OCI-LY1 (cell line): Measurements from ENCODE around the gene SNTG2.

ENCODE experiments used
- EZH2 ChIP-seq: fragments of 200-600 bp; sonication (generic), shearing (Covaris generic); IDR thresholded peaks from 2 replicates; pipeline ENCODE4 v1.8.0; 2017; ENCODE audit warnings: borderline replicate concordance, mixed run types, mild to moderate bottlenecking, antibody characterized with exemption, low read length, moderate library complexity, mixed read lengths
- TF ChIP-seq, protein P1 (sequence below): fragments of 200-600 bp; sonication (generic), shearing (Covaris generic); IDR thresholded peaks from 2 replicates; pipeline ENCODE4 v1.5.1; 2017; ENCODE audit warnings: mild to moderate bottlenecking, antibody characterized with exemption, low read length, moderate library complexity, mixed read lengths

DNA sequence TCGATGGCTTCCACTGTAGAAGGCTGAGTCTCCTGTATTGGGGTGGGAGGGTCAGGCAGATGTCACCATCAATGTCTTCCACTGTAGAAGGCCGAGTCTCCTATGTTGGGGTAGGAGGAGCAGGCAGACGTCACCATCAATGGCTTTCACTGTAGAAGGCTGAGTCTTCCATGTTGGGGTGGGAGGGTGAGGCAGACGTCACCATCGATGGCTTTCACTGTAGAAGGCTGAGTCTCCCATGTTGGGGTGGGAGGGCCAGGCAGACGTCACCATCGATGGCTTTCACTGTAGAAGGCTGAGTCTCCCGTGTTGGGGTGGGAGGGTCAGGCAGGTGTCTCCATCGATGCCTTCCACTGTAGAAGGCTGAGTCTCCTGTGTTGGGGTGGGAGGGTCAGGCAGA, 345.1 kb downstream of the SNTG2 start:
- TF ChIP-seq, protein P1, sequence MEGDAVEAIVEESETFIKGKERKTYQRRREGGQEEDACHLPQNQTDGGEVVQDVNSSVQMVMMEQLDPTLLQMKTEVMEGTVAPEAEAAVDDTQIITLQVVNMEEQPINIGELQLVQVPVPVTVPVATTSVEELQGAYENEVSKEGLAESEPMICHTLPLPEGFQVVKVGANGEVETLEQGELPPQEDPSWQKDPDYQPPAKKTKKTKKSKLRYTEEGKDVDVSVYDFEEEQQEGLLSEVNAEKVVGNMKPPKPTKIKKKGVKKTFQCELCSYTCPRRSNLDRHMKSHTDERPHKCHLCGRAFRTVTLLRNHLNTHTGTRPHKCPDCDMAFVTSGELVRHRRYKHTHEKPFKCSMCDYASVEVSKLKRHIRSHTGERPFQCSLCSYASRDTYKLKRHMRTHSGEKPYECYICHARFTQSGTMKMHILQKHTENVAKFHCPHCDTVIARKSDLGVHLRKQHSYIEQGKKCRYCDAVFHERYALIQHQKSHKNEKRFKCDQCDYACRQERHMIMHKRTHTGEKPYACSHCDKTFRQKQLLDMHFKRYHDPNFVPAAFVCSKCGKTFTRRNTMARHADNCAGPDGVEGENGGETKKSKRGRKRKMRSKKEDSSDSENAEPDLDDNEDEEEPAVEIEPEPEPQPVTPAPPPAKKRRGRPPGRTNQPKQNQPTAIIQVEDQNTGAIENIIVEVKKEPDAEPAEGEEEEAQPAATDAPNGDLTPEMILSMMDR, result no peak
- no peak for TF ChIP-seq EZH2
